GM03348 (cell line): Measurements from ENCODE around the gene UGT2B10.
"Not testable (repeated sequence)": the region's sequence is repeated elsewhere in the genome, so short reads cannot be mapped to it uniquely, and the experiment has no call there.

Experiments
- DNase-seq: peaks from one replicate; pipeline ENCODE4 v3.0.0; 2012; ENCODE audit warnings: low spot score

UGT2B10 gene

DNA sequence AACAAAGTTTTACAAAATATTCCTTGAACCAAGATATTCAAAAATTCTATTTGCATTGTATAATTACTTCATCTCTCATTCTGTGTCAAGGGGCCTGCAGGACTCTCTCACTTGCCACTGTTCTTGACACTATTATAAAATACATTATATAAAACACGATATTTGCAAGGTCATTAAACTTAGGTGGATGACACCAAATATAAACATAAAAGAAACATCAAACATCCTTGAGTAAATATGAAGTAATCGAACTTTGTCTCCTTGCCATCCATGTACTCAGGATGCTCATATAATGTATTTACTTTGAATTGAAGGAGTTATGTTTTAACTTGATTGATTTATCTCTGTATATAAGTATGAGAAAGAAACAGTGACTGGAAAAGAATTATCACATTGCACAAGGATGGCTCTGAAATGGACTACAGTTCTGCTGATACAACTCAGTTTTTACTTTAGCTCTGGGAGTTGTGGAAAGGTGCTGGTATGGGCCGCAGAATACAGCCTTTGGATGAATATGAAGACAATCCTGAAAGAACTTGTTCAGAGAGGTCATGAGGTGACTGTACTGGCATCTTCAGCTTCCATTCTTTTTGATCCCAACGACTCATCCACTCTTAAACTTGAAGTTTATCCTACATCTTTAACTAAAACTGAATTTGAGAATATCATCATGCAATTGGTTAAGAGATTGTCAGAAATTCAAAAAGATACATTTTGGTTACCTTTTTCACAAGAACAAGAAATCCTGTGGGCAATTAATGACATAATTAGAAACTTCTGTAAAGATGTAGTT, at the start of gene UGT2B10:
UGT2B10 (plus strand) TSS at position 378 of the 793 bp plus-strand sequence; CDS start at position 404, 26 bp downstream.
- not testable (repeated sequence) for DNase-seq

GRCh38 chr4:68771836-68772235, 44.0 kb upstream of the UGT2B10 start:
- DNase-seq: not testable (repeated sequence)

GRCh38 chr4:68773699-68774098, 42.1 kb upstream of the UGT2B10 start:
- DNase-seq: no peak

DNA sequence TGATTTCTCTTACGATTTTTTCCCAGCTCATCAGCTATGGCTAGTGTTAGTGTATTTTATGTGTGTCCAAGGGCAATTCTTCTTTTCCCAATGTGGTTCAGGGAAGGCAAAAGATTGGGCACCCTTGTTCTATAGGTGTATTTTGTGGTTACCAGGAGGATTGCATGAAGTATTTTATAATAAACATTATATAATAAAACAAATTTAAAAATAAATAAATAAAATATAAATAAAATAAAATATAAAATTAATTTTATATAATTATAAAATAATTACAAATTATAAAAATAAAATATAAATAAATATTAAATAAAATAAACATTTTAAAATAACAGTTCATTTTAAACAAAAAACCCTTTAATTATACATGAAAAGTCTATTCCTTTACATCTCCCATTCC, 35.6 kb upstream of the UGT2B10 start:
- DNase-seq: no peak

DNA sequence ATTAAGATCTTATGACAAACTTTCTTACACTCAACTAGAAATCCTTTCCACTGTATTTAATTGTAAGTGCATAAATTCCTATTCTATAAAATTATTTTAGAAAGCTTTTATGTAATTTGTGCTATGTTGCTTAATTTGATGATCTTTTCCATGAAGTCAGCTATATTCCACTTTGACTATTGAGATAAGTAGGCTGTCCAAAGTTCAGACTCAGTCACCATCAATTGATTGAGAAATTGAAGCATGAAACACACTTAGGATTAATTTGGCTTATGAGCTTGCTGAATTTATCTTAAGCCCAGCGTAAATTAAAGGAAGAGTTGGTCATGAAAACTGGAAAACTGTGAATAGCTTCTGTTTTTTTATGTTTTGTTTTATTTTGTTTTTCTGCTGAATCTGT, 18.7 kb upstream of the UGT2B10 start:
- no peak for DNase-seq

GRCh38 chr4:68797618-68798017, 18.2 kb upstream of the UGT2B10 start:
- DNase-seq: no peak

DNA sequence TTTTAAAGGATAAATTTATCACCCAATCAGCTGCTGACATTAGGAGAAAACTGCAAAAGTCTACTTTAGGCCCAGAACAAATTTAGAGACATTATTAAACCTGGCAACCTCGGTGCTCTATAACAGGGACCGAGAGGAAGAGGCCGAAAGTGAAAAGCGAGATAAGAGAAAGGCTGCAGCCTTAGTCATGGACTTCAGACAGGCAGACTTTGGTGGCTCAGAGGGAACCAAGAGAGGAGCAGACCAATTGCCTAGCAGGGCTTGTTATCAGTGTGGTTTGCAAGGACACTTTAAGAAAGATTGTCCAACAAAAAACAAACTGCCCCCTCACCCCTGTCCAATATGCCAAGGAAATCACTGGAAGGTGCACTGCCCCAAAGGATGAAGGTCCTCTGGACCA, 12.8 kb upstream of the UGT2B10 start:
- no peak for DNase-seq

GRCh38 chr4:68808060-68808459, 7.7 kb upstream of the UGT2B10 start:
- DNase-seq: no peak

DNA sequence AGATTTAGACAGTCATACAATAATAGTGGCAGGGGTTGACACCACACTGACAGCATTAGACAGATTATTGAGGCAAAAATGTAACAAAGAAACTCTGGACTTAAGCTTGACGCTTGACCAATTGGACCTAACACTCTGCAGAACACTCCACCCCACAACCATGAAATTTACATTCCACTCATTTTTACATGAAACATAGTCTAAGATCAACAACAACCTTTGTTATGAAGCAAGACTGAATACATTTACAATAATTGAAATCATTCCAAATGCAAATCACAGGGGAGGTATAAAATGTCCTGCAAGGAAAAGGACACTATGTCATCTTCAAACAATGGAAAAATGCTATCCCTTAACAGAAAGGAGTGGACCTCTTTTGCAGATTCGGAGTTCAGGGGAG, 4.9 kb upstream of the UGT2B10 start:
- DNase-seq: no peak

GRCh38 chr4:68816410-68817265, 844 bp downstream of the UGT2B10 start:
- not testable (repeated sequence) for DNase-seq

GRCh38 chr4:68817386-68817785, 1.6 kb downstream of the UGT2B10 start:
- DNase-seq: no peak

- not testable (repeated sequence) for DNase-seq
These were observed 2.3 kb downstream of the UGT2B10 start for GRCh38 chr4:68818030-68818462.

GRCh38 chr4:68831642-68832041, 15.8 kb downstream of the UGT2B10 start:
- DNase-seq: no peak

GRCh38 chr4:68850293-68850692, 34.5 kb downstream of the UGT2B10 start:
- no peak for DNase-seq

GRCh38 chr4:68855771-68856170, 40.0 kb downstream of the UGT2B10 start:
- DNase-seq: no peak

- no peak for DNase-seq
These were observed 42.2 kb downstream of the UGT2B10 start for GRCh38 chr4:68858039-68858438.

GRCh38 chr4:68859655-68860054, 43.9 kb downstream of the UGT2B10 start:
- DNase-seq: no peak

- no peak for DNase-seq
These were observed 45.3 kb downstream of the UGT2B10 start for GRCh38 chr4:68861057-68861456.

GRCh38 chr4:68864438-68865187, 48.8 kb downstream of the UGT2B10 start:
- DNase-seq: no peak

- DNase-seq: no peak
These were observed 49.4 kb downstream of the UGT2B10 start for GRCh38 chr4:68865188-68865638.

- no peak for DNase-seq
These were observed 50.0 kb downstream of the UGT2B10 start for GRCh38 chr4:68865760-68866159.

DNA sequence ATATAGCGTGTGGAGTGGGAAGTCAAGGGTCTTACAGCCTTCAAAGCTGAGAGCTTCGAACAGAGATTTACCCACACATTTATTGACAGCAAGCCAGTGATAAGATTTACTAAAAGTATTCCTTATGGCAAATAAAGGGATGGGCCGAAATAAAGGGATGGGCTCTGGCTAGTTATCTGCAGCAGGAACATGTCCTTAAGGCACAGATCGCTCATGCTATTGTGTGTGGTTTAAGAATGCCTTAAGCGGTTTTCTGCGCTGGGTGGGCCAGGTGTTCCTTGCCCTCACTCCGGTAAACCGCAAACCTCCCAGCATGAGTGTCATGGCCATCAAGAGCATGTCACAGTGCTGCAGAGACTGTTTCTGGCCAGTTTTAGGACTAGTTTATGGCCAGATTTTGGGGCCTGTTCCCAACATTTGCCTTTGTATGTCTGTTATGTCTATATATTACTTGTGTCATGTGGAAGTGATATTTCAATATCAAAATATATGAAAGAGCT, 53.5 kb downstream of the UGT2B10 start:
- no peak for DNase-seq
